ENCODE data around the gene MCTP1. TPM values are rescaled to one million over a fixed set of nuclear protein-coding genes. Genes with fewer than 3 reads are reported as not detected.

The MCTP1 gene
- total RNA-seq, 1 experiment from 2014 or later: 25.8 TPM

DNA sequence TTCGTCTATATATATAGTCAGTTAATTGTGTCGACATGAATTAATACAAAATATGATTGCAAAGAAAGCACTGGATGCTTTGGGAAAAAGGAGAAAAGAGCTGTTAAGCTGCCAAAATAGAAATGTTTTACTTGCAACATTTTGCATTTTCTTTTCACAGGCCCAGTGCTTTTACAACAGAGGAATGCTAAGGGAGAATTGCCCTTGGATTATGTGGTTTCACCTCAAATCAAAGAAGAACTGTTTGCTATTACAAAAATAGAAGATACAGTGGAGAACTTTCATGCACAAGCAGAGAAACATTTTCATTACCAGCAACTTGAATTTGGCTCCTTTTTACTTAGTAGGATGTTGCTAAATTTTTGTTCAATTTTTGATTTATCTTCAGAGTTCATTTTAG lies 590.2 kb downstream of the MCTP1 start:
- no peaks in the 10 kb centered on the region for H3K27me3 ChIP-seq (replicated peaks; ENCODE audit: insufficient read depth, low read depth, low read length, poor library complexity)
- no peak for DNase-seq (ENCODE audit: low spot score)
- no peak for TF ChIP-seq EZH2 (IDR thresholded peaks at IDR 0.05; ENCODE audit: borderline replicate concordance, low read depth, low read length, poor library complexity, severe bottlenecking)
- CTCF ChIA-PET: no interaction called here
- BruUV-seq (replicated peaks): no TSS peak
- no peaks in the 10 kb centered on the region for H3K9me3 ChIP-seq (ENCODE audit: low read depth, low read length, poor library complexity, severe bottlenecking)
- no peak overlapping the region for H3K27ac ChIP-seq (ENCODE audit: low read depth, low read length, poor library complexity, severe bottlenecking)
- intact Hi-C loops (cut with micrococcal nuclease; ENCODE audit: unreplicated experiment): no loop called here
- peaks cover 18% of the 10 kb centered on the region for H3K4me1 ChIP-seq (ENCODE audit: insufficient read depth, low read length, poor library complexity, severe bottlenecking)
- POLR2A ChIA-PET (ENCODE audit: low non-redundant PET): no interaction called here
- H3K36me3 ChIP-seq (ENCODE audit: insufficient read depth, low read length, poor library complexity, severe bottlenecking): peaks cover 13% of the 10 kb centered on the region
- no peak overlapping the region for H3K4me3 ChIP-seq (ENCODE audit: low read depth, low read length, poor library complexity, severe bottlenecking)

GRCh38 chr5:94693845-94694370 lies 591.0 kb downstream of the MCTP1 start:
- POLR2A ChIA-PET (ENCODE audit: low non-redundant PET): no interaction called here

DNA sequence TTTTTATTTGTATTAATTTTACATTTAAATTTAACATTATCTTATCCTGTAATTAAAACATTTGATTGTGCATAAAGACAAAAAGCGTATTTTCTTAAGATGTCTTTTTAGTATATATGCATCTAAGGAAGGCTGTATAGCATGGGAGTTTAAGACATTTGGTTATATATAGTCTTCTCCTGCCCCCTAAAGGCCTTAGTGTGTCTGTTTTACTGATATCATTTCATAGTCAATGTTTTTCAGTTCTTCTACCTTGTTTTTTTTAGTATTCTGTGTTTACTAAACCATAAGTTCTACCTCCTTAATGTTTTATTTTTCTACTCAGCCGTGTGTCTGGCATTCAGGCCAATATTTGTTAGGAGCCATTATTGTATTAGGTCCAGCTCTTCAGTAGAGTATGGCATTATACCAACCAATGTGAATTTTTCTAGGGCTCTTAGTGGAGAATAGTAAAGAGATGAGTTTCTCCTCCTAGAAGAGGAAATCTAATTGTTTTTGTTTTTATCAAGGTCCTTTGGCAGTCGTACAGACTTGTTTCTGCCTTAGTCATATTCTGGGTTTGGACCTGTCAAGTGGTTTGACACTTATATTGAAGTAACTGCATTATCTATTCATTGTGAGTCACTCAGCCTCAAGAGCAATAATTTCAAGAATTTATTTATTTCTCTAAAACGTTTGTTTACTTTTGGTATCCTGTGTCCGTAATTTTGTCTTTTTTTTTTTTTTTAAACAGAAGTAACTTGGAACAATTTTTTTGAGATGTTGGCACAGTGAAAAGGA lies 591.7 kb downstream of the MCTP1 start:
- Histone ChIP-seq H3K36me3 (ENCODE audit: insufficient read depth, low read length, poor library complexity, severe bottlenecking) (peaks cover 19% of the 10 kb centered on the region), H3K9me3 (ENCODE audit: low read depth, low read length, poor library complexity, severe bottlenecking) (no peaks in the 10 kb centered on the region), H3K4me3 (ENCODE audit: low read depth, low read length, poor library complexity, severe bottlenecking) (no peak overlapping the region), H3K27me3 (replicated peaks; ENCODE audit: insufficient read depth, low read depth, low read length, poor library complexity) (no peaks in the 10 kb centered on the region), H3K27ac (ENCODE audit: low read depth, low read length, poor library complexity, severe bottlenecking) (no peak overlapping the region), H3K4me1 (ENCODE audit: insufficient read depth, low read length, poor library complexity, severe bottlenecking) (peaks cover 18% of the 10 kb centered on the region)
- BruUV-seq (replicated peaks): no TSS peak
- intact Hi-C loops (cut with micrococcal nuclease; ENCODE audit: unreplicated experiment): loop anchor here (1.0 kb wide), 1 partner anchor 168 kb away; no protein-coding TSS in a partner anchor
- peak; percentile 59 for DNase-seq (ENCODE audit: low spot score)
- CTCF ChIA-PET: interaction anchor here (0.7 kb wide), 1 partner anchor 534 kb away, joined by 4 read pairs; no protein-coding TSS in a partner anchor
- POLR2A ChIA-PET (ENCODE audit: low non-redundant PET): no interaction called here
- peak; percentile 59 for TF ChIP-seq CTCF (conservative IDR thresholded peaks at IDR 0.05; ENCODE audit: low read depth, low read length)
- no peak for TF ChIP-seq EZH2 (IDR thresholded peaks at IDR 0.05; ENCODE audit: borderline replicate concordance, low read depth, low read length, poor library complexity, severe bottlenecking)

More at GRCh38 chr5:94693845-94694370, 591.0 kb downstream of the MCTP1 start:
- CTCF ChIA-PET: no interaction called here
- intact Hi-C loops (cut with micrococcal nuclease; ENCODE audit: unreplicated experiment): loop anchor here (1.0 kb wide), 1 partner anchor 169 kb away; no protein-coding TSS in a partner anchor
- peaks cover 18% of the 10 kb centered on the region for H3K4me1 ChIP-seq (ENCODE audit: insufficient read depth, low read length, poor library complexity, severe bottlenecking)
- DNase-seq (ENCODE audit: low spot score): no peak
- no peak overlapping the region for H3K27ac ChIP-seq (ENCODE audit: low read depth, low read length, poor library complexity, severe bottlenecking)
- no peaks in the 10 kb centered on the region for H3K9me3 ChIP-seq (ENCODE audit: low read depth, low read length, poor library complexity, severe bottlenecking)
- H3K4me3 ChIP-seq (ENCODE audit: low read depth, low read length, poor library complexity, severe bottlenecking): no peak overlapping the region
- no peaks in the 10 kb centered on the region for H3K27me3 ChIP-seq (replicated peaks; ENCODE audit: insufficient read depth, low read depth, low read length, poor library complexity)
- TF ChIP-seq CTCF (conservative IDR thresholded peaks at IDR 0.05; ENCODE audit: low read depth, low read length): no peak
- TF ChIP-seq EZH2 (IDR thresholded peaks at IDR 0.05; ENCODE audit: borderline replicate concordance, low read depth, low read length, poor library complexity, severe bottlenecking): no peak
- no TSS peak for BruUV-seq (replicated peaks)
- peaks cover 13% of the 10 kb centered on the region for H3K36me3 ChIP-seq (ENCODE audit: insufficient read depth, low read length, poor library complexity, severe bottlenecking)
